Mammary epithelial cell (primary cell): Measurements from ENCODE around the gene SEPTIN2.

Experiments used
- EZH2 ChIP-seq: IDR thresholded peaks from 2 replicates; pipeline ENCODE4 v1.6.1; 2012; ENCODE audit warnings: low read length, inconsistent platforms, borderline replicate concordance
- TF ChIP-seq, protein P1 (sequence below), 2 donors: IDR thresholded peaks in 1 of 2; conservative IDR thresholded peaks in 1 of 2; 2 replicates each; pipeline ENCODE4 v1.5.1; 2011 to 2012; ENCODE audit warnings: inconsistent platforms in 2 of 2, low read length in 2 of 2, mild to moderate bottlenecking in 2 of 2, control low read depth in 1 of 2, low read depth in 1 of 2; ENCODE audit not compliant: insufficient read depth in 1 of 2; ENCODE audit errors: extremely low read depth in 1 of 2

DNA sequence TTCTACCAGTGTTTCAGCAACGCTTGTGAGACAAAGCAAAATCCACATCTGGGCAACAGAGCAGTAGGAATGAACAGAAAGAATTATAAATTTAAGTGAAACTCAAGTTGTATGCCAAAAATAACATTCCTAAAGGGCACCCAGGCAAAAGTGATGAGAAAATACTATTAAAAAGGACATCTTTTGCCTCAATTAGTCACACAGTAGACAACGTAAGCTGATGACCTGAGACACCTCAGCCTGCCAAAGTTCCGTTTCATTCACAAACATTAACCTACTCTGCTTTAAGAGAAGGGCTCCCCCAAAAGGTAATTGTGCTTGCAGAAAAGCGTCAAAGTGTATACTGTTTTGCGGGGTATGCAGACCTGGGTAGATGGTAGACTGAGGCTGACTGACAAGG, 7.5 kb upstream of the SEPTIN2 start:
- TF ChIP-seq, protein P1, sequence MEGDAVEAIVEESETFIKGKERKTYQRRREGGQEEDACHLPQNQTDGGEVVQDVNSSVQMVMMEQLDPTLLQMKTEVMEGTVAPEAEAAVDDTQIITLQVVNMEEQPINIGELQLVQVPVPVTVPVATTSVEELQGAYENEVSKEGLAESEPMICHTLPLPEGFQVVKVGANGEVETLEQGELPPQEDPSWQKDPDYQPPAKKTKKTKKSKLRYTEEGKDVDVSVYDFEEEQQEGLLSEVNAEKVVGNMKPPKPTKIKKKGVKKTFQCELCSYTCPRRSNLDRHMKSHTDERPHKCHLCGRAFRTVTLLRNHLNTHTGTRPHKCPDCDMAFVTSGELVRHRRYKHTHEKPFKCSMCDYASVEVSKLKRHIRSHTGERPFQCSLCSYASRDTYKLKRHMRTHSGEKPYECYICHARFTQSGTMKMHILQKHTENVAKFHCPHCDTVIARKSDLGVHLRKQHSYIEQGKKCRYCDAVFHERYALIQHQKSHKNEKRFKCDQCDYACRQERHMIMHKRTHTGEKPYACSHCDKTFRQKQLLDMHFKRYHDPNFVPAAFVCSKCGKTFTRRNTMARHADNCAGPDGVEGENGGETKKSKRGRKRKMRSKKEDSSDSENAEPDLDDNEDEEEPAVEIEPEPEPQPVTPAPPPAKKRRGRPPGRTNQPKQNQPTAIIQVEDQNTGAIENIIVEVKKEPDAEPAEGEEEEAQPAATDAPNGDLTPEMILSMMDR (conservative IDR thresholded peaks at IDR 0.05 in 1 of 2, IDR thresholded peaks at IDR 0.05 in 1 of 2; ENCODE audit: extremely low read depth in 1 of 2, insufficient read depth in 1 of 2, low read depth in 1 of 2, low read length in 2 of 2): no peak
- TF ChIP-seq EZH2: no peak
